Measurements from ENCODE around the gene ANXA2R. TPM values are rescaled to one million over a fixed set of nuclear protein-coding genes. Genes with fewer than 3 reads are reported as not detected.

Gene ANXA2R
- total and polyA plus RNA-seq, 9 of the 15 experiments (the other 6 are each of a cell fraction or from before 2014, with no cell fraction given) = 2.1 to 4.8 (median 3.4) TPM

DNA sequence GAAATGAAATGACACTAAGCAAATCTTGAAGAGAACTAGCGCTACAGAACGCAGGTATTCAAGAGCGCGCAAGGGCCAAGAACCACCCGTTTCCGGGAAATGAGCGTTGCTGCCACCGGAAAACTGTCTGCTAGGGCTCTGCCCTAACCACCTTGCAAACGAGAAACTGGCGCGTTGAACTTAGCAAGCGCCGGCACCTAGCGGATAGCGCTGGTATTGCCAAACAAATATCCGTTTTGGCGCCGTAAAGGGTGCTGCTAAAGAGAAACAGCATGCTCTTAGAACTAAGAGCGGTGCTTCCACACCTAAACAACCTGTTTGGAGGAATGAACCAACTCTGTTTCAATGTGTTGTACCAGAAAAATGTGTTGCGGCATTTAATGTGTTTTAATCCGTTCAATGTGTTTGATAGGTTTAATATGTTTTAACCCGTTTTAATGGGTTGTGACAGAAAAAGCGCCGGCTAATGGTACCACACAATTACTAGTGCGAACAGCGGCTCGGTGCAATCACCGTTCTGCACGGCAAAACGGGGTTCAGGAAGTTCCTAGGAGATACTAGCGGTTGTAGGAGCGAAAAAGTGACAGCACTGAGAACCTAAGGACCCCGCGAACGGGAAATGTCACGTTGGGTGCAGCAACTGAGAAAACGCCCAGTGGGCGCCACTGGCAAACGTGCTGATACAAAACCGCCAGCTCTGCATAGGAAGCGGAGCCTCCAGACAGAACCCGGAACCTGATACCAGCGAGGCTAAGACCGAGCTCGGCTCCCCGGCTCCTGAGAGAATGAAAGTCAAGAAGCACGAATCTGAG, at the start of gene ANXA2R (continued):
- TF ChIP-seq, protein P1, sequence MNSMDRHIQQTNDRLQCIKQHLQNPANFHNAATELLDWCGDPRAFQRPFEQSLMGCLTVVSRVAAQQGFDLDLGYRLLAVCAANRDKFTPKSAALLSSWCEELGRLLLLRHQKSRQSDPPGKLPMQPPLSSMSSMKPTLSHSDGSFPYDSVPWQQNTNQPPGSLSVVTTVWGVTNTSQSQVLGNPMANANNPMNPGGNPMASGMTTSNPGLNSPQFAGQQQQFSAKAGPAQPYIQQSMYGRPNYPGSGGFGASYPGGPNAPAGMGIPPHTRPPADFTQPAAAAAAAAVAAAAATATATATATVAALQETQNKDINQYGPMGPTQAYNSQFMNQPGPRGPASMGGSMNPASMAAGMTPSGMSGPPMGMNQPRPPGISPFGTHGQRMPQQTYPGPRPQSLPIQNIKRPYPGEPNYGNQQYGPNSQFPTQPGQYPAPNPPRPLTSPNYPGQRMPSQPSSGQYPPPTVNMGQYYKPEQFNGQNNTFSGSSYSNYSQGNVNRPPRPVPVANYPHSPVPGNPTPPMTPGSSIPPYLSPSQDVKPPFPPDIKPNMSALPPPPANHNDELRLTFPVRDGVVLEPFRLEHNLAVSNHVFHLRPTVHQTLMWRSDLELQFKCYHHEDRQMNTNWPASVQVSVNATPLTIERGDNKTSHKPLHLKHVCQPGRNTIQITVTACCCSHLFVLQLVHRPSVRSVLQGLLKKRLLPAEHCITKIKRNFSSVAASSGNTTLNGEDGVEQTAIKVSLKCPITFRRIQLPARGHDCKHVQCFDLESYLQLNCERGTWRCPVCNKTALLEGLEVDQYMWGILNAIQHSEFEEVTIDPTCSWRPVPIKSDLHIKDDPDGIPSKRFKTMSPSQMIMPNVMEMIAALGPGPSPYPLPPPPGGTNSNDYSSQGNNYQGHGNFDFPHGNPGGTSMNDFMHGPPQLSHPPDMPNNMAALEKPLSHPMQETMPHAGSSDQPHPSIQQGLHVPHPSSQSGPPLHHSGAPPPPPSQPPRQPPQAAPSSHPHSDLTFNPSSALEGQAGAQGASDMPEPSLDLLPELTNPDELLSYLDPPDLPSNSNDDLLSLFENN (IDR thresholded peaks at IDR 0.05; ENCODE audit: low read depth in 2 of 2, low read length in 2 of 2) = no peak
- TF ChIP-seq ZNF431 (CRISPR knock-in tag; IDR thresholded peaks at IDR 0.05) (peak; percentile 59; the same call in 1 of the 2 replicates), ELF2 (CRISPR knock-in tag; IDR thresholded peaks at IDR 0.05) (0 out of 2 replicates have a peak, but pooled peaks have one; percentile 8), EZH2 (IDR thresholded peaks at IDR 0.05; ENCODE audit: borderline replicate concordance, low read depth, low read length) (no peak), PTTG1 (tag; IDR thresholded peaks at IDR 0.05; ENCODE audit: low read depth) (no peak), IRF2 (CRISPR knock-in tag; IDR thresholded peaks at IDR 0.05) (no peak), ZNF324 (CRISPR knock-in tag; IDR thresholded peaks at IDR 0.05) (no peak), KDM5B (IDR thresholded peaks at IDR 0.05; ENCODE audit: insufficient replicate concordance, low read depth, low read length) (peak; percentile 14), RBM17 (IDR thresholded peaks at IDR 0.05; ENCODE audit: borderline replicate concordance, low read depth, low read length) (no peak), CBX3 (IDR thresholded peaks at IDR 0.05; ENCODE audit: borderline replicate concordance in 1 of 2, low read length in 2 of 2) (peak in 1 of 2 experiments; percentile 71; a peak in 1 of 3 replicates), ZBTB33 (CRISPR knock-in tag; IDR thresholded peaks at IDR 0.05) (peak; percentile 83; the same call in 1 of the 2 replicates), CREB3 (tag; conservative IDR thresholded peaks at IDR 0.05; ENCODE audit: low read depth) (no peak), BCL6 (CRISPR knock-in tag; IDR thresholded peaks at IDR 0.05) (no peak), ATF7 (IDR thresholded peaks at IDR 0.05) (0 out of 2 replicates have a peak, but pooled peaks have one; percentile 64)
- TF ChIP-seq, protein P2, sequence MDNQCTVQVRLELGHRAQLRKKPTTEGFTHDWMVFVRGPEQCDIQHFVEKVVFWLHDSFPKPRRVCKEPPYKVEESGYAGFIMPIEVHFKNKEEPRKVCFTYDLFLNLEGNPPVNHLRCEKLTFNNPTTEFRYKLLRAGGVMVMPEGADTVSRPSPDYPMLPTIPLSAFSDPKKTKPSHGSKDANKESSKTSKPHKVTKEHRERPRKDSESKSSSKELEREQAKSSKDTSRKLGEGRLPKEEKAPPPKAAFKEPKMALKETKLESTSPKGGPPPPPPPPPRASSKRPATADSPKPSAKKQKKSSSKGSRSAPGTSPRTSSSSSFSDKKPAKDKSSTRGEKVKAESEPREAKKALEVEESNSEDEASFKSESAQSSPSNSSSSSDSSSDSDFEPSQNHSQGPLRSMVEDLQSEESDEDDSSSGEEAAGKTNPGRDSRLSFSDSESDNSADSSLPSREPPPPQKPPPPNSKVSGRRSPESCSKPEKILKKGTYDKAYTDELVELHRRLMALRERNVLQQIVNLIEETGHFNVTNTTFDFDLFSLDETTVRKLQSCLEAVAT (IDR thresholded peaks at IDR 0.05) = peak; percentile 9 to 37; a peak in 1 of 4 replicates
- TF ChIP-seq, protein P3, sequence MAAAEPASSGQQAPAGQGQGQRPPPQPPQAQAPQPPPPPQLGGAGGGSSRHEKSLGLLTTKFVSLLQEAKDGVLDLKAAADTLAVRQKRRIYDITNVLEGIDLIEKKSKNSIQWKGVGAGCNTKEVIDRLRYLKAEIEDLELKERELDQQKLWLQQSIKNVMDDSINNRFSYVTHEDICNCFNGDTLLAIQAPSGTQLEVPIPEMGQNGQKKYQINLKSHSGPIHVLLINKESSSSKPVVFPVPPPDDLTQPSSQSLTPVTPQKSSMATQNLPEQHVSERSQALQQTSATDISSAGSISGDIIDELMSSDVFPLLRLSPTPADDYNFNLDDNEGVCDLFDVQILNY (CRISPR knock-in tag; IDR thresholded peaks at IDR 0.05) = 0 out of 2 replicates have a peak, but pooled peaks have one; percentile 22

Measured in K562 (cell line).